Hepatocyte (in vitro differentiated cells): Measurements from ENCODE around the gene SORBS2. TPM values are rescaled to one million over a fixed set of nuclear protein-coding genes. Genes with fewer than 3 reads are reported as not detected.

Experiments used
- DNase-seq: peaks from one replicate; pipeline ENCODE4 v3.0.0-alpha.2; 2016; ENCODE audit warnings: low spot score
- H2AFZ ChIP-seq: fragments of 200-600 bp; sonication (generic); 2 replicates; pipeline ENCODE4 v1.6.0; 2016; ENCODE audit warnings: antibody characterized with exemption, mild to moderate bottlenecking
- H3K27ac ChIP-seq: fragments of 200-600 bp; sonication (generic); 2 replicates; pipeline ENCODE4 v1.5.1; 2016; ENCODE audit warnings: mild to moderate bottlenecking
- H3K27me3 ChIP-seq: fragments of 200-600 bp; sonication (generic); 2 replicates; pipeline ENCODE4 v1.6.1; 2016
- H3K36me3 ChIP-seq: fragments of 200-600 bp; sonication (generic); replicated peaks from 2 replicates; pipeline ENCODE4 v1.5.1; 2016; ENCODE audit warnings: low read depth; ENCODE audit not compliant: insufficient read depth
- H3K4me1 ChIP-seq: fragments of 200-600 bp; sonication (generic); 2 replicates; pipeline ENCODE4 v1.5.1; 2016; ENCODE audit warnings: mild to moderate bottlenecking, moderate library complexity; ENCODE audit not compliant: insufficient read depth
- H3K4me2 ChIP-seq: fragments of 200-600 bp; sonication (generic); 2 replicates; pipeline ENCODE4 v1.6.0; 2016
- H3K4me3 ChIP-seq: fragments of 200-600 bp; sonication (generic); 2 replicates; pipeline ENCODE4 v1.5.1; 2016; ENCODE audit warnings: mild to moderate bottlenecking
- H3K79me2 ChIP-seq: fragments of 200-600 bp; sonication (generic); 2 replicates; pipeline ENCODE4 v1.6.0; 2017; ENCODE audit warnings: mild to moderate bottlenecking
- H3K9me2 ChIP-seq: fragments of 200-600 bp; sonication (generic); replicated peaks from 2 replicates; pipeline ENCODE4 v1.6.0; 2017; ENCODE audit warnings: mild to moderate bottlenecking; ENCODE audit not compliant: insufficient read depth
- H3K9me3 ChIP-seq: fragments of 200-600 bp; sonication (generic); 2 replicates; pipeline ENCODE4 v1.5.1; 2016; ENCODE audit warnings: low read depth, mild to moderate bottlenecking
- H4K20me1 ChIP-seq: fragments of 200-600 bp; sonication (generic); 2 replicates; pipeline ENCODE4 v1.6.0; 2016; ENCODE audit warnings: mild to moderate bottlenecking; ENCODE audit not compliant: insufficient read depth, poor library complexity, severe bottlenecking
- CTCF ChIP-seq: fragments of 200-600 bp; sonication (generic); IDR thresholded peaks from 2 replicates; pipeline ENCODE4 v1.5.1; 2016; ENCODE audit warnings: antibody characterized with exemption, mild to moderate bottlenecking; ENCODE audit not compliant: poor library complexity
- EZH2 ChIP-seq: fragments of 200-600 bp; sonication (generic); IDR thresholded peaks from 2 replicates; pipeline ENCODE4 v1.6.1; 2016; ENCODE audit warnings: antibody characterized with exemption, mild to moderate bottlenecking, borderline replicate concordance
- EZH2phosphoT487 ChIP-seq: fragments of 200-600 bp; sonication (generic); IDR thresholded peaks from one replicate; pipeline ENCODE4 v1.6.1; 2018; ENCODE audit warnings: antibody characterized with exemption, mild to moderate bottlenecking, low read depth, moderate library complexity; ENCODE audit not compliant: unreplicated experiment, severe bottlenecking
- WGBS: methylation state at CpG from one replicate; pipeline ENCODE4 v1.1.6; 2016; ENCODE audit warnings: low lambda C conversion rate; ENCODE audit errors: missing lambda C conversion rate; 5-methylcytosine and 5-hydroxymethylcytosine counted together
- polyA plus RNA-seq: library from polyadenylated mRNA; unstranded; fragments of >200 nt; fragmentation: Nextera tagmentation; extraction: Ambion mirVana; gene quantifications from 2 replicates; pipeline ENCODE4 v1.2.1, GENCODE V29; 2016
- total RNA-seq: library from RNA; depleted of rRNA; stranded (reverse); fragments of >200 nt; gene quantifications from 2 replicates; pipeline ENCODE4 v1.2.3, GENCODE V29; 2014

The SORBS2 gene
- total and polyA plus RNA-seq, 2 experiments from 2014 or later = 43.4 to 52.1 TPM

- no peak for DNase-seq
- H3K9me2 ChIP-seq = no peaks in the 10 kb centered on the region
- H3K4me3 ChIP-seq = no peak overlapping the region
- H4K20me1 ChIP-seq = no peaks in the 10 kb centered on the region
- H3K4me2 ChIP-seq = no peak overlapping the region
- H3K27me3 ChIP-seq = no peaks in the 10 kb centered on the region
- peaks cover 15% of the 10 kb centered on the region for H3K4me1 ChIP-seq
- H3K9me3 ChIP-seq = no peaks in the 10 kb centered on the region
- H3K27ac ChIP-seq = no peak overlapping the region
- TF ChIP-seq CTCF = no peak
- no peak for TF ChIP-seq EZH2phosphoT487
- TF ChIP-seq EZH2 = no peak
- no peak overlapping the region for H2AFZ ChIP-seq
- H3K36me3 ChIP-seq = no peaks in the 10 kb centered on the region
- WGBS = 89% methylated on average over 3 of the region's 3 CpGs
- no peaks in the 10 kb centered on the region for H3K79me2 ChIP-seq
Measured at GRCh38 chr4:185779517-185779916, 32.5 kb downstream of the SORBS2 start.

- DNase-seq = no peak
- Histone ChIP-seq H3K27ac (no peak overlapping the region), H3K36me3 (no peaks in the 10 kb centered on the region), H3K4me3 (no peak overlapping the region), H3K4me1 (peaks cover 27% of the 10 kb centered on the region), H4K20me1 (no peaks in the 10 kb centered on the region), H3K4me2 (no peak overlapping the region), H3K9me2 (no peaks in the 10 kb centered on the region), H2AFZ (no peak overlapping the region), H3K9me3 (no peaks in the 10 kb centered on the region), H3K79me2 (no peaks in the 10 kb centered on the region), H3K27me3 (no peaks in the 10 kb centered on the region)
- TF ChIP-seq EZH2phosphoT487 = no peak
- TF ChIP-seq EZH2 = no peak
- TF ChIP-seq CTCF = no peak
- 89% methylated on average over 11 of the region's 11 CpGs for WGBS
Measured at GRCh38 chr4:185778307-185778706, 33.7 kb downstream of the SORBS2 start.

- no peaks in the 10 kb centered on the region for H3K36me3 ChIP-seq
- peak overlapping the region; percentile 87 for H3K27ac ChIP-seq
- H3K27me3 ChIP-seq = no peaks in the 10 kb centered on the region
- H3K4me3 ChIP-seq = no peak overlapping the region
- no peaks in the 10 kb centered on the region for H3K9me3 ChIP-seq
- H3K4me1 ChIP-seq = peaks cover 30% of the 10 kb centered on the region
- no peak for DNase-seq
- TF ChIP-seq CTCF = no peak
- TF ChIP-seq EZH2 = no peak
- TF ChIP-seq EZH2phosphoT487 = no peak
- H2AFZ ChIP-seq = peak overlapping the region; percentile 16
- H3K4me2 ChIP-seq = peak overlapping the region; percentile 71
- H4K20me1 ChIP-seq = no peaks in the 10 kb centered on the region
- 68% methylated on average over 4 of the region's 4 CpGs for WGBS
- H3K9me2 ChIP-seq = no peaks in the 10 kb centered on the region
- no peaks in the 10 kb centered on the region for H3K79me2 ChIP-seq
Measured at GRCh38 chr4:185775792-185776555, 36.0 kb downstream of the SORBS2 start.
